Heart left ventricle (tissue), 16 donors: ENCODE data around the gene MSANTD1. TPM values are rescaled to one million over a fixed set of nuclear protein-coding genes. Genes with fewer than 3 reads are reported as not detected.

Experiments
- ATAC-seq, 4 donors: fragments of 200-7000 bp; cut with Tn5 transposase; one replicate each; pipeline ENCODE4 v1.9.1; 2020 to 2022; ENCODE audit warnings: moderate library complexity in 4 of 4, mild to moderate bottlenecking in 3 of 4, moderate number of reproducible peaks in 1 of 4
- DNase-seq, 5 donors: peaks; one replicate each; pipeline ENCODE4 v3.0.0-alpha.2; 2020
- H3K27ac ChIP-seq, 12 donors: fragments of 200-600 bp; sonication (generic) in 4 of 12; one replicate each; pipeline versions ENCODE4 v1.5.0 to v1.8.0; 2016 to 2022; ENCODE audit warnings: mild to moderate bottlenecking in 2 of 12
- H3K27me3 ChIP-seq, 9 donors: fragments of 200-600 bp; sonication (generic) in 2 of 9; one replicate each; pipeline versions ENCODE4 v1.5.1 to v1.8.0; 2016 to 2022; ENCODE audit warnings: mild to moderate bottlenecking in 3 of 9
- H3K36me3 ChIP-seq, 9 donors: fragments of 200-600 bp; sonication (generic) in 2 of 9; one replicate each; pipeline versions ENCODE4 v1.5.0 to v1.8.0; 2018 to 2022; ENCODE audit warnings: mild to moderate bottlenecking in 2 of 9
- H3K4me1 ChIP-seq, 12 donors: fragments of 200-600 bp; sonication (generic) in 4 of 12; one replicate each; pipeline versions ENCODE4 v1.5.0 to v1.8.0; 2016 to 2022; ENCODE audit warnings: mild to moderate bottlenecking in 3 of 12
- H3K4me3 ChIP-seq, 12 donors: fragments of 200-600 bp; sonication (generic) in 4 of 12; one replicate each; pipeline versions ENCODE4 v1.5.0 to v1.8.0; 2017 to 2022; ENCODE audit warnings: mild to moderate bottlenecking in 9 of 12, moderate library complexity in 4 of 12
- H3K9me3 ChIP-seq, 12 donors: fragments of 200-600 bp; sonication (generic) in 4 of 12; one replicate each; pipeline versions ENCODE4 v1.5.0 to v1.8.0; 2016 to 2022; ENCODE audit warnings: mild to moderate bottlenecking in 1 of 12
- POLR2A ChIP-seq, 2 donors: fragments of 450-650 bp; IDR thresholded peaks; one replicate each; pipeline ENCODE4 v1.6.1; 2017; ENCODE audit warnings: antibody characterized with exemption in 2 of 2, mild to moderate bottlenecking in 2 of 2, moderate library complexity in 2 of 2
- WGBS, 4 donors: extraction: QIAGEN DNeasy Blood & Tissue Kit in 2 of 4; methylation state at CpG; one replicate each; pipeline versions ENCODE4 v1.1.5 to v1.1.7; 2013 to 2018; 5-methylcytosine and 5-hydroxymethylcytosine counted together
- intact Hi-C, 10 donors: fragments of 100-400 bp; cut with DNase I; formaldehyde crosslinking; loops; one replicate each; pipeline versions ENCODE4 v1.11.1 to v1.14.2; 2022
- polyA plus RNA-seq, 2 donors: library from polyadenylated mRNA; stranded (reverse); fragments of 200-250 nt; gene quantifications; one replicate each; pipeline ENCODE4 v1.2.3, GENCODE V29; 2013
- total RNA-seq, 9 donors: library from RNA; depleted of rRNA in 2 of 9; stranded (reverse); fragments of >200 nt in 2 of 9; fragmentation: NEBNext Ultra II Directional in 3 of 9; extraction: Animal tissue kit (Norgen Biotek cat#: 25700) in 3 of 9; gene quantifications; one replicate each; pipeline versions ENCODE4 v1.1.0 to v1.2.4, GENCODE V29; 2016 to 2023
- TF ChIP-seq, protein P1 (sequence below), 12 donors: fragments of 200-600 bp; sonication (generic) in 4 of 12; IDR thresholded peaks; one replicate each; pipeline versions ENCODE4 v1.5.0 to v1.8.0; 2018 to 2022; ENCODE audit warnings: antibody characterized with exemption in 12 of 12, mild to moderate bottlenecking in 5 of 12
- donor health status: ischemic (EF 13 %, LVEDD 7.1; RV severe dilation, severe dysfunction).
- donor health status: healthy with polysubstance abuse.
- donor health status: DM: no; HTN: yes; CAD: no.
- donor health status: DM: no; HTN: no; CAD: no.
- donor health status: ischemic (EF 25% LVEDD 6.9; RV normal size, moderate dysfunction).
- donor health status: ischemic (EF 25% LVEDD 5.7; RV mildly dilated, moderate dysfunction).
- donor health status: healthy.
- donor health status: DM: yes; HTN: yes; CAD: no.
- donor health status: ischemic (EF 35%, LVEDD 5.7; RV mildly dilated, moderate dysfunction).
- donor health status: nonischemic (EF 11% LVEDD 7.7; RV severe dilation, severe dysfunction).
- donor health status: DM: yes; HTN: yes; CAD: no.
- donor health status: PGD.
- donor health status: ischemic (EF 29% LVEDD 5.4; RV normal size, mild dysfunction).
- donor health status: nonischemic (EF 23%, LVEDD 6.1; RV moderate dilation, normal function).

The MSANTD1 gene
- total and polyA plus RNA-seq, 11 donors: 0.30 to 0.93 (median 0.34) TPM; not detected in 2

DNA sequence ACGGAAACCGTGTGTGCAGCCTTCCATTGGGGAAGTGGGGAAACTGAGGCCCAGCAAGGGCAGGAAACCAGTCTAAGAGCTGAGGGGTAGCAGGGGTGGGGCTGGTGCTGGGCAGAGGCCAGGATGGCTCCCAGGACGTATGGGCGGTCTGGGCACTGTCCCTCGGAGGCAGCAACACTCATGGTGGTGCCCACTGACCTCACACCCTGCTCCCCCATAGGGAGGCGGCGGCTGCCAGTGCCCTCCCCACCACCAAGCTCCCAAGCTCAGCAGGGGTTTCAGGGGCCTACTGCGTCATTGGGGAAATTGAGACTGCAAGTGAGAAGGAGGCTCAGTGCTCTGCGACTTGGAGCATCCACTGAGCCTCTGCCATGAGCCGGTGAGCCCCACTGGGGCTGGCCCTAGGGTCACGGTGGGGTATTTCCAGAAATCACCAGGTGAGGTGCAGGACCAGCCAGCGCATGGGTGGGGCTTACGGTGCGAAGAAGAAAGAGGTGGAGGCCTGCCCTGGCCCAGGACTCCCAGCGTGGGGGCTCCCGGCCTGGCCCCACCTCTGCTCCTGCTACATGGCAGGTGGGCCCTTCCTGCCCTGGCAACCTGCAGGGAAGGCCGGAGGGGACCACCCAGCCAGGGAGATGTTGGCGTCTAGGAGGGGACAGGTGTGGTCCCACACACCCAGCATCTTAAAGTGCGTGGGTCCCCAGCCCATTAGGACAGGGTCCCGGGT lies 915 bp downstream of the MSANTD1 start:
- no peak overlapping the region for H3K4me3 ChIP-seq
- 87 to 97% (median 96%) methylated on average over 15 to 20 of the region's 20 CpGs for WGBS, 4 donors
- DNase-seq (peak in 3 of 5 donors; percentile 20 to 55 (median 24)), ATAC-seq (no peak)
- intact Hi-C loops: no loop called here
- H3K27me3 ChIP-seq: no peaks in the 10 kb centered on the region
- no peak overlapping the region for H3K27ac ChIP-seq
- TF ChIP-seq, protein P1, sequence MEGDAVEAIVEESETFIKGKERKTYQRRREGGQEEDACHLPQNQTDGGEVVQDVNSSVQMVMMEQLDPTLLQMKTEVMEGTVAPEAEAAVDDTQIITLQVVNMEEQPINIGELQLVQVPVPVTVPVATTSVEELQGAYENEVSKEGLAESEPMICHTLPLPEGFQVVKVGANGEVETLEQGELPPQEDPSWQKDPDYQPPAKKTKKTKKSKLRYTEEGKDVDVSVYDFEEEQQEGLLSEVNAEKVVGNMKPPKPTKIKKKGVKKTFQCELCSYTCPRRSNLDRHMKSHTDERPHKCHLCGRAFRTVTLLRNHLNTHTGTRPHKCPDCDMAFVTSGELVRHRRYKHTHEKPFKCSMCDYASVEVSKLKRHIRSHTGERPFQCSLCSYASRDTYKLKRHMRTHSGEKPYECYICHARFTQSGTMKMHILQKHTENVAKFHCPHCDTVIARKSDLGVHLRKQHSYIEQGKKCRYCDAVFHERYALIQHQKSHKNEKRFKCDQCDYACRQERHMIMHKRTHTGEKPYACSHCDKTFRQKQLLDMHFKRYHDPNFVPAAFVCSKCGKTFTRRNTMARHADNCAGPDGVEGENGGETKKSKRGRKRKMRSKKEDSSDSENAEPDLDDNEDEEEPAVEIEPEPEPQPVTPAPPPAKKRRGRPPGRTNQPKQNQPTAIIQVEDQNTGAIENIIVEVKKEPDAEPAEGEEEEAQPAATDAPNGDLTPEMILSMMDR (IDR thresholded peaks at IDR 0.05): no peak
- no peak for TF ChIP-seq POLR2A (IDR thresholded peaks at IDR 0.05)
- H3K9me3 ChIP-seq: no peaks in the 10 kb centered on the region
- H3K36me3 ChIP-seq: no peaks in the 10 kb centered on the region
- H3K4me1 ChIP-seq: no peaks in the 10 kb centered on the region

DNA sequence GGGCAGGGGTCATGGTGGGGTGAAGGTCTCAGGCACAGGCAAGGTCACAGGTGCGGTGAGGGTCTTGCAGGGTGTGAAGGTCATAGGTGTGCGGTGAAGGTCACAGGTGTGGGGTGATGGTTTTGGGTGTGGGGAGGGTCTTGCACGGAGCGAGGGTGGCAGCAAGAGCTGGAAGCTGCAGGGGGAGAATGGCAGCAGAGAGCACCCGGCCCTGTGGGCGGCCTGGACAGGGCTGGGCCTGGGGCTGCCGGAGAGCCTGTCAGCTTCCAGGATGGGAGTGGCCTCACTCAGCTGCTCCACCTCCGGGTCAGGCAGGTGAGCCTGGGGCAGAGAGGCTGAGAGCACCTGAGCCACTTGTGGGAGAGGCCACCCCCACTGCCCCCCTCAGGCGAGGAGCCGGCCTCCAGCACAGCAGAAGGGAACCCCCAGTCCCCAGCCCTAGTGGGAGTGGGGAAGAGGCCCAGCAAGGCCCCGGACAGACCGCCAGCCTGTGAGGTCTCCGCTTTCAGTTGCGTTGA lies 1.5 kb downstream of the MSANTD1 start:
- intact Hi-C loops: no loop called here
- no peak overlapping the region for H3K27ac ChIP-seq
- DNase-seq: peak in 3 of 5 donors; percentile 9 to 46 (median 18)
- no peaks in the 10 kb centered on the region for H3K9me3 ChIP-seq
- no peak for TF ChIP-seq POLR2A (IDR thresholded peaks at IDR 0.05)
- TF ChIP-seq, protein P1 (IDR thresholded peaks at IDR 0.05): no peak
- H3K4me1 ChIP-seq: no peaks in the 10 kb centered on the region
- no peaks in the 10 kb centered on the region for H3K36me3 ChIP-seq
- H3K27me3 ChIP-seq: no peaks in the 10 kb centered on the region
- WGBS, 4 donors: 85 to 91% (median 91%) methylated on average over 10 to 14 of the region's 14 CpGs
- ATAC-seq: no peak
- H3K4me3 ChIP-seq: no peak overlapping the region

DNA sequence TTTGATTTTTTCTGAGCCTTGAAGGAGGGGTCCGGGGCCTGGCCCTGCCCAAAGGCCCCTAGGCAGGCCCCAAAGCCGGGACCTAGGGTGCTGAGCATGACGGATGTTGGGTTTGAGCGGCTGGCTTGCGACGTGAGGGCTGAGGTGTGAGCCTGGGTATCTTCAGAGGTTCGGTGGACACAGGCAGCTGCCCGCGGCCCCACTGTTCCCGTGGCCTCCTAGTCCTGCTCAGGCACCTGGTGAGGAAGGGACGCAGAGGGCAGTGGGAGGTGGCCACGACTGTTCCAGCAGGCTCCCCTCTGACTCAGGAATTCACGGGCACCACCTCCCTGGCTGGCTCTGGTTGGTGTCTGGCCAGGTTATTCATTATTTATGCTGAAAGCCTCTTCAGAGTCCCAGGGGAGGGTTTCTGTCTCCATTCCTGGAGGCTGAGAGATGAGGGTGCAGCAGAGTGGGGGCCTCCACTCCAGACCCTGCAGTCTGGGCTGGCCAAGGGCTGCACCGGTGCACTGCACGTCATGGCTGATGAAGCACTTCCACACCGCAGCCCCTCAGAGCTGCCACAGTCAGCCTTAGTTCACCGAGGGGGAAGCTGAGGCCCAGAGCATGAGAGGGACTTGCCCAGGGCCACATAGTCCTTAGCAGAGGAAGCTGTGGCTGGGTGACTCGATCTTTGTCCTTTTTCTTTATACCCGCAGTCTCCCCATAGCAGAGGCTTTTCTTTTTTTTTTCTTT lies 2.2 kb downstream of the MSANTD1 start:
- no peak for TF ChIP-seq POLR2A (IDR thresholded peaks at IDR 0.05)
- TF ChIP-seq, protein P1 (IDR thresholded peaks at IDR 0.05): no peak
- H3K27ac ChIP-seq: no peak overlapping the region
- H3K4me1 ChIP-seq: no peaks in the 10 kb centered on the region
- peaks cover 0 to 5% (median 0%) of the 10 kb centered on the region in 9 donors for H3K36me3 ChIP-seq
- no peak overlapping the region for H3K4me3 ChIP-seq
- H3K27me3 ChIP-seq: no peaks in the 10 kb centered on the region
- H3K9me3 ChIP-seq: no peaks in the 10 kb centered on the region
- ATAC-seq (no peak), DNase-seq (peak in 3 of 5 donors; percentile 6 to 44 (median 21))
- 92 to 98% (median 96%) methylated on average over 11 to 19 of the region's 19 CpGs for WGBS, 4 donors
- intact Hi-C loops: no loop called here
